PC-3 (cell line): ENCODE results near the gene DERA. TPM values are rescaled to one million over a fixed set of nuclear protein-coding genes. Genes with fewer than 3 reads are reported as not detected.
A peak's percentile ranks its signal among the peaks of the same experiment; 100 is the strongest.

Experiments used
- ATAC-seq: fragments of 200-7000 bp; cut with Tn5 transposase; 2 replicates; pipeline ENCODE4 v1.9.1; 2020; ENCODE audit warnings: mild to moderate bottlenecking, moderate library complexity
- BruUV-seq: library from RNA; stranded (reverse); fragments of 400-500 nt; replicated peaks from 2 replicates; lab custom pipeline; 2021; lab: Mats Ljungman, UMichigan
- CTCF ChIA-PET: fragments of 300-600 bp; sonication (Branson Sonifier 250); formaldehyde crosslinking; loops from one replicate; lab custom pipeline; 2022; ENCODE audit warnings: antibody characterized with exemption; lab: Charles Lee
- POLR2A ChIA-PET: fragments of 300-600 bp; sonication (Branson Sonifier 250); formaldehyde crosslinking; loops from one replicate; lab custom pipeline; 2022; ENCODE audit warnings: antibody characterized with exemption; ENCODE audit not compliant: unreplicated experiment; lab: Charles Lee
- DNase-seq: peaks from one replicate; pipeline ENCODE4 v3.0.0-alpha.2; 2015
- H2AFZ ChIP-seq: fragments of 300-600 bp; sonication (generic); 2 replicates; pipeline ENCODE4 v1.6.0; 2016; ENCODE audit warnings: antibody characterized with exemption, low read length
- H3F3A ChIP-seq: fragments of 300-600 bp; sonication (generic); one replicate; pipeline ENCODE4 v1.6.0; 2017; ENCODE audit warnings: antibody characterized with exemption, low read length, control low read depth, mild to moderate bottlenecking; ENCODE audit not compliant: unreplicated experiment
- H3K27ac ChIP-seq: fragments of 300-600 bp; sonication (generic); 2 replicates; pipeline ENCODE4 v1.5.1; 2016; ENCODE audit warnings: mild to moderate bottlenecking, low read length
- H3K27me3 ChIP-seq: fragments of 300-600 bp; sonication (generic); 2 replicates; pipeline ENCODE4 v1.6.1; 2016; ENCODE audit warnings: low read length, mixed read lengths
- H3K36me3 ChIP-seq: fragments of 300-600 bp; sonication (generic); 2 replicates; pipeline ENCODE4 v1.6.1; 2016; ENCODE audit warnings: low read depth, mixed run types, low read length, mixed read lengths
- H3K4me1 ChIP-seq: fragments of 300-600 bp; sonication (generic); 2 replicates; pipeline ENCODE4 v1.5.1; 2016; ENCODE audit warnings: low read length; ENCODE audit not compliant: insufficient read depth
- H3K4me2 ChIP-seq: fragments of 300-600 bp; sonication (generic); 2 replicates; pipeline ENCODE4 v1.6.0; 2016; ENCODE audit warnings: low read length
- H3K4me3 ChIP-seq: fragments of 300-600 bp; sonication (generic); 2 replicates; pipeline ENCODE4 v1.5.1; 2016; ENCODE audit warnings: mild to moderate bottlenecking, low read length, mixed read lengths
- H3K79me2 ChIP-seq: fragments of 300-600 bp; sonication (generic); 2 replicates; pipeline ENCODE4 v1.6.1; 2017; ENCODE audit warnings: low read length, mixed read lengths
- H3K9ac ChIP-seq: fragments of 300-600 bp; sonication (generic); 2 replicates; pipeline ENCODE4 v1.6.0; 2016; ENCODE audit warnings: mild to moderate bottlenecking, low read length
- H3K9me2 ChIP-seq: fragments of 300-600 bp; sonication (generic); replicated peaks from 2 replicates; pipeline ENCODE4 v1.6.1; 2016; ENCODE audit warnings: mixed run types, low read length, mixed read lengths
- H3K9me3 ChIP-seq: fragments of 300-600 bp; sonication (generic); 2 replicates; pipeline ENCODE4 v1.6.1; 2016; ENCODE audit warnings: low read length, mixed read lengths
- H4K20me1 ChIP-seq: fragments of 300-600 bp; sonication (generic); 2 replicates; pipeline ENCODE4 v1.6.1; 2016; ENCODE audit warnings: low read length, mixed read lengths
- CTCF ChIP-seq: fragments of 300-600 bp; sonication (generic); conservative IDR thresholded peaks from 2 replicates; pipeline ENCODE4 v1.5.1; 2017; ENCODE audit warnings: antibody characterized with exemption, low read depth, mild to moderate bottlenecking, low read length
- EZH2 ChIP-seq: fragments of 300-600 bp; sonication (generic); IDR thresholded peaks from one replicate; pipeline ENCODE4 v1.6.1; 2017; ENCODE audit warnings: antibody characterized with exemption, mild to moderate bottlenecking, low read length; ENCODE audit not compliant: unreplicated experiment
- EZH2phosphoT487 ChIP-seq: fragments of 300-600 bp; sonication (generic); IDR thresholded peaks from 2 replicates; pipeline ENCODE4 v1.6.1; 2018; ENCODE audit warnings: mild to moderate bottlenecking, antibody characterized with exemption, low read length, borderline replicate concordance
- intact Hi-C: fragments of 100-400 bp; cut with micrococcal nuclease; formaldehyde crosslinking; loops from 2 replicates; pipeline ENCODE4 v1.9.0; 2023
- total RNA-seq: library from RNA; depleted of rRNA; stranded (reverse); fragments of >200 nt; gene quantifications from 2 replicates; pipeline ENCODE4 v1.2.3, GENCODE V29; 2014

Gene DERA
- total RNA-seq, 1 experiment from 2014 or later = 49.4 TPM

- BruUV-seq = no TSS peak
- DNase-seq = peak; percentile 64
- H3F3A ChIP-seq = no peaks in the 10 kb centered on the region
- peak; percentile 49 for ATAC-seq
- no peaks in the 10 kb centered on the region for H3K79me2 ChIP-seq
- peak overlapping the region; percentile 34; the same call in 1 of the 2 replicates for H3K4me2 ChIP-seq
- H3K36me3 ChIP-seq = no peaks in the 10 kb centered on the region
- no peaks in the 10 kb centered on the region for H4K20me1 ChIP-seq
- intact Hi-C loops = no loop called here
- H3K4me3 ChIP-seq = no peak overlapping the region
- ChIA-PET POLR2A (no interaction called here), CTCF (no interaction called here)
- peaks cover 9% of the 10 kb centered on the region for H3K4me1 ChIP-seq
- no peaks in the 10 kb centered on the region for H3K27me3 ChIP-seq
- H3K27ac ChIP-seq = no peak overlapping the region
- no peaks in the 10 kb centered on the region for H3K9me2 ChIP-seq
- no peak overlapping the region for H3K9ac ChIP-seq
- TF ChIP-seq EZH2phosphoT487 = no peak
- TF ChIP-seq CTCF = no peak
- no peak for TF ChIP-seq EZH2
- H2AFZ ChIP-seq = no peak overlapping the region
- no peaks in the 10 kb centered on the region for H3K9me3 ChIP-seq
Measured at GRCh38 chr12:15928346-15928745, 17.2 kb downstream of the DERA start.

GRCh38 chr12:15928870-15929571, 17.9 kb downstream of the DERA start:
- BruUV-seq = no TSS peak
- intact Hi-C loops = no loop called here
- ATAC-seq (no peak), DNase-seq (no peak)
- H3K79me2 ChIP-seq = no peaks in the 10 kb centered on the region
- no peak overlapping the region for H3K27ac ChIP-seq
- H3K4me3 ChIP-seq = no peak overlapping the region
- H2AFZ ChIP-seq = no peak overlapping the region
- H3K4me2 ChIP-seq = no peak overlapping the region
- no peaks in the 10 kb centered on the region for H3F3A ChIP-seq
- ChIA-PET POLR2A (no interaction called here), CTCF (no interaction called here)
- peaks cover 9% of the 10 kb centered on the region for H3K4me1 ChIP-seq
- H3K36me3 ChIP-seq = no peaks in the 10 kb centered on the region
- TF ChIP-seq CTCF (no peak), EZH2phosphoT487 (no peak), EZH2 (no peak)
- no peaks in the 10 kb centered on the region for H3K27me3 ChIP-seq
- H4K20me1 ChIP-seq = no peaks in the 10 kb centered on the region
- H3K9ac ChIP-seq = no peak overlapping the region
- no peaks in the 10 kb centered on the region for H3K9me3 ChIP-seq
- no peaks in the 10 kb centered on the region for H3K9me2 ChIP-seq

GRCh38 chr12:15931590-15932053, 20.5 kb downstream of the DERA start:
- POLR2A ChIA-PET = no interaction called here
- no peak overlapping the region for H3K4me3 ChIP-seq
- no TSS peak for BruUV-seq
- no peaks in the 10 kb centered on the region for H3K79me2 ChIP-seq
- no peaks in the 10 kb centered on the region for H3K9me3 ChIP-seq
- no peak overlapping the region for H2AFZ ChIP-seq
- no peaks in the 10 kb centered on the region for H3K9me2 ChIP-seq
- no peaks in the 10 kb centered on the region for H3K27me3 ChIP-seq
- no peak for ATAC-seq
- no peak overlapping the region for H3K4me2 ChIP-seq
- TF ChIP-seq EZH2phosphoT487 = no peak
- TF ChIP-seq CTCF = no peak; the same call in 1 of the 2 replicates
- TF ChIP-seq EZH2 = no peak
- H4K20me1 ChIP-seq = no peaks in the 10 kb centered on the region
- no peaks in the 10 kb centered on the region for H3F3A ChIP-seq
- peak; percentile 15 for DNase-seq
- intact Hi-C loops = no loop called here
- H3K36me3 ChIP-seq = no peaks in the 10 kb centered on the region
- CTCF ChIA-PET = no interaction called here
- no peak overlapping the region for H3K9ac ChIP-seq
- H3K4me1 ChIP-seq = peaks cover 9% of the 10 kb centered on the region
- no peak overlapping the region for H3K27ac ChIP-seq
